Large intestine (tissue), 3 donors: ENCODE results near the gene TMEM44. TPM values are rescaled to one million over a fixed set of nuclear protein-coding genes. Genes with fewer than 3 reads are reported as not detected.
"Not testable (repeated sequence)": the region's sequence is repeated elsewhere in the genome, so short reads cannot be mapped to it uniquely, and the experiment has no call there.

Experiments used
- DNase-seq, 2 donors: peaks; one replicate each; pipeline versions ENCODE4 v3.0.0 to v3.0.0-alpha.2; 2013
- H3K27ac ChIP-seq: one replicate; pipeline ENCODE4 v1.5.1; 2013; ENCODE audit warnings: low read length
- H3K27me3 ChIP-seq: 2 replicates; pipeline ENCODE4 v1.6.1; 2013; ENCODE audit warnings: low read length; ENCODE audit not compliant: control insufficient read depth, insufficient read depth
- H3K36me3 ChIP-seq: 2 replicates; pipeline ENCODE4 v1.6.1; 2013; ENCODE audit warnings: low read length; ENCODE audit not compliant: control insufficient read depth, insufficient read depth
- H3K4me1 ChIP-seq: one replicate; pipeline ENCODE4 v1.6.1; 2013; ENCODE audit warnings: low read length; ENCODE audit not compliant: control insufficient read depth, insufficient read depth
- H3K4me3 ChIP-seq: one replicate; pipeline ENCODE4 v1.5.1; 2013; ENCODE audit warnings: low read length
- H3K9me3 ChIP-seq: one replicate; pipeline ENCODE4 v1.6.1; 2013; ENCODE audit warnings: mild to moderate bottlenecking, low read depth, low read length, moderate library complexity; ENCODE audit not compliant: control insufficient read depth
- WGBS: methylation state at CpG from one replicate; pipeline ENCODE4 v1.1.5; 2013; ENCODE audit warnings: low lambda C conversion rate; ENCODE audit not compliant: insufficient coverage; 5-methylcytosine and 5-hydroxymethylcytosine counted together
- polyA plus RNA-seq: library from polyadenylated mRNA; unstranded; fragments of 120-200 nt; gene quantifications from one replicate; pipeline ENCODE4 v1.2.1, GENCODE V29; 2013

Gene TMEM44
- polyA plus RNA-seq, 1 donor = 18.5 TPM

DNA sequence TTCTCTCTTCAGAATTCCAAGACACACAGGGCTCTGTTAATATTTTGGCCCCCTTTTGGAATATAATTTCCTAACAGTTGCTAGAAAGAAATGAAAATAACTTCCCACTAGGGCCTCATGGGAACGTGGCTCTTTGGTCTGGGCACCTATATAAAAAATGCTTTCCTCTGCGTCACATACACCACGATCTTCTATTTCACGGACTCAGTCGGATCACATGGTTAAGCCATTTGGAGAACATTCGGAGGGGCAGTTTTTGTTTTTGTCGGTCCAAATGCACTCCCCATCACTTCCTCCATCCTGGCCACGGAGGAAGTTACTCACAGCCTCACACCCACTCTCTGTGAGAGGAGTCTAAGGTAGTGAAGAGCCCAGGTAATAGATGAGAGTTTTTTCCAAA, 21.0 kb downstream of the TMEM44 start:
- no peaks in the 10 kb centered on the region for H3K9me3 ChIP-seq
- no peak overlapping the region for H3K4me3 ChIP-seq
- no peak overlapping the region for H3K27ac ChIP-seq
- no CpG with 5 or more reads among the region's 8 CpGs for WGBS
- no peaks in the 10 kb centered on the region for H3K27me3 ChIP-seq
- H3K4me1 ChIP-seq = no peaks in the 10 kb centered on the region
- no peak for DNase-seq
- peaks cover 3% of the 10 kb centered on the region for H3K36me3 ChIP-seq

DNA sequence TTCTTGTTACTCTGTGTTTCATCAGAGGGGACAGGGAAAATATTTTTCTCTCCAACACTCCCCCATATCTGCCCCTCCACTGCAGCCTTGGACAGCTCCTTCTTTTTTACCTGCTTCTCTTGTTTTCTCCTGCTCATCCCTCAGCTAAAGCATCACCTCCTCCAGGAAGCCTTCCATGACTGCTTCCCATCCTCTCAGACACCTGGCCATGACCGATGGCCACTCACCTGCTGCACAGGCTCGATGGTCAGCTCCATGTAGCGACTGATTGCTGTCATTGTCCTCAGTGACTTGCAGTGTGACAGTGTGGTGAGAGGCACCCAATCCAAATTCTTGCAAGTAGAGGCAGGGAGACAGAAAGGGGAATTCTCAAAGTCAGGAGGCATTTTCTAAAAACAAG, 22.5 kb downstream of the TMEM44 start:
- no peak for DNase-seq

DNA sequence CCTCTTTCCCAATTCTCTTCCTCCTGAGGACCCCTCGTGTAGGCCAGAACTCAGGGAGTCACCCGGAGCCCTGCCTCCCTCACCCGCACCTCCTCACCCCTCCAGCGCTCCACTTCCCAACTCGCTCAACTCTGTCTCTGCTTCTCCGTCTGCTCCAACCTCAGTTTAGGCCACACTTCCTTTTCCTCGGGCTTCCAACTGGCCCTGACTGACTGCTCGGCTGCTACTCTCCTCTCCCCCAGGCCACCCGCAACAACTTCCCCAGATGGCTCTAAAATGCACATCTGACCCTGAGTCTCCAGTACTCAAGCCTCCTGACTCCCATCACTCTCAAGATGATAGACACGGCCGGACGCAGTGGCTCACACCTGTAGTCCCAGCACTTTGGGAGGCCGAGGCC, 23.6 kb downstream of the TMEM44 start:
- Histone ChIP-seq H3K4me3 (no peak overlapping the region), H3K9me3 (no peaks in the 10 kb centered on the region), H3K27me3 (no peaks in the 10 kb centered on the region), H3K36me3 (peaks cover 3% of the 10 kb centered on the region), H3K27ac (no peak overlapping the region), H3K4me1 (no peaks in the 10 kb centered on the region)
- no CpG with 5 or more reads among the region's 13 CpGs for WGBS
- no peak for DNase-seq

More for the DNA sequence above, 22.5 kb downstream of the TMEM44 start:
- H3K4me3 ChIP-seq = no peak overlapping the region
- peaks cover 3% of the 10 kb centered on the region for H3K36me3 ChIP-seq
- H3K4me1 ChIP-seq = no peaks in the 10 kb centered on the region
- H3K27ac ChIP-seq = no peak overlapping the region
- WGBS = no CpG with 5 or more reads among the region's 3 CpGs
- H3K27me3 ChIP-seq = no peaks in the 10 kb centered on the region
- H3K9me3 ChIP-seq = no peaks in the 10 kb centered on the region

GRCh38 chr3:194608981-194609380, 24.2 kb downstream of the TMEM44 start:
- Histone ChIP-seq H3K9me3 (no peaks in the 10 kb centered on the region), H3K4me1 (no peaks in the 10 kb centered on the region), H3K36me3 (peaks cover 6% of the 10 kb centered on the region), H3K27me3 (no peaks in the 10 kb centered on the region), H3K27ac (no peak overlapping the region), H3K4me3 (no peak overlapping the region)
- WGBS = no CpG with 5 or more reads among the region's 9 CpGs
- DNase-seq = no peak

- Histone ChIP-seq H3K9me3 (no peaks in the 10 kb centered on the region), H3K4me1 (no peaks in the 10 kb centered on the region), H3K4me3 (no peak overlapping the region), H3K36me3 (peaks cover 12% of the 10 kb centered on the region), H3K27ac (no peak overlapping the region), H3K27me3 (no peaks in the 10 kb centered on the region)
- WGBS = no CpG with 5 or more reads among the region's 10 CpGs
- DNase-seq = no peak
Measured at GRCh38 chr3:194607592-194608389, 25.4 kb downstream of the TMEM44 start.

GRCh38 chr3:194606941-194607340, 26.3 kb downstream of the TMEM44 start:
- DNase-seq = no peak
- no peak overlapping the region for H3K4me3 ChIP-seq
- H3K27ac ChIP-seq = no peak overlapping the region
- WGBS = no CpG with 5 or more reads among the region's 3 CpGs
- no peaks in the 10 kb centered on the region for H3K9me3 ChIP-seq
- H3K27me3 ChIP-seq = no peaks in the 10 kb centered on the region
- peaks cover 12% of the 10 kb centered on the region for H3K36me3 ChIP-seq
- no peaks in the 10 kb centered on the region for H3K4me1 ChIP-seq

DNA sequence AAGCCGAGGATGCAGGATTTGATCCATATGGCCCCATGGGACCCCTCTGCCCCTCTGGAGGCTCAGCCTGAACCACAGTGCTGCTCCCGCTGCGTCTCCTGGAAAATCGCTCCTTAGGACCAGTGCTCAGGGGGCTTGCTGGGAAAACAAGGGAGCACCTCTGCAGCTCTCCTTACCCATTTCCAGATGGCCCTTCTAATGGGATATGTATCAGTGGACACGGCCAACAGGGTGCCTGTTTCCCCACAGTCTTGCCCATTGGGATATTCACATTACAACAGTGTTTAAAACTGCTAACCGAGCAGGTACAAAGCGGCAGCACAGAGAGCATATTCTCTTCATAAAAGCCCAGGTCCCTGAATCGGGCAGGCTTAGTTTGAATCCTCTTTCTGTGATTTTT, 27.1 kb downstream of the TMEM44 start:
- H3K36me3 ChIP-seq = peaks cover 12% of the 10 kb centered on the region
- DNase-seq = no peak
- WGBS = no CpG with 5 or more reads among the region's 8 CpGs
- no peaks in the 10 kb centered on the region for H3K4me1 ChIP-seq
- no peak overlapping the region for H3K27ac ChIP-seq
- H3K27me3 ChIP-seq = no peaks in the 10 kb centered on the region
- H3K9me3 ChIP-seq = no peaks in the 10 kb centered on the region
- no peak overlapping the region for H3K4me3 ChIP-seq

GRCh38 chr3:194605314-194605713, 27.9 kb downstream of the TMEM44 start:
- H3K36me3 ChIP-seq, H3K27me3 ChIP-seq, DNase-seq, H3K4me1 ChIP-seq, H3K4me3 ChIP-seq, H3K27ac ChIP-seq, H3K9me3 ChIP-seq: not testable (repeated sequence)
- no CpG with 5 or more reads among the region's 7 CpGs for WGBS

GRCh38 chr3:194604837-194605236, 28.4 kb downstream of the TMEM44 start:
- Histone ChIP-seq H3K27me3 (no peaks in the 10 kb centered on the region), H3K9me3 (no peaks in the 10 kb centered on the region)
- WGBS = 100% methylated on average over 1 of the region's 2 CpGs

DNA sequence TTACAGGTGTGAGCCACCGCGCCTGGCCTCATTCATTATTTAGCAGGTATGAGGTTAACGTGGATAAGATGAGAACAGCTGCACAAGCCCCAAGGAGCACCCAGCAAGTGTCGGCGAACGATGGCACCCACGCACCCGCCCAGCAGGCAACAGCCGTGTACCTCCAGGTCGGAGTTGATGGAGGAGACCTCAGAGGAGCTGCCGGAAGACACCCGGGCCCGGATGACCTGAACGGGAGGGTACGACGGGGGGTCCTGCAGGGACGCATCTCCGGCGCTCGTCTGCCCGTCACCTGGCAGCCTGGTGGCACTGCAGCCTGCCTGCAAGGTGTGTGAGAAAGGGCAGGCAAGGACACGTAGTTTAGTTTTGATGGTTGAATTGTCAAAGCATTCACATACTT, 29.1 kb downstream of the TMEM44 start:
- H3K4me1 ChIP-seq = no peaks in the 10 kb centered on the region
- H3K27ac ChIP-seq = no peak overlapping the region
- no CpG with 5 or more reads among the region's 22 CpGs for WGBS
- no peak for DNase-seq
- H3K4me3 ChIP-seq = no peak overlapping the region
- H3K9me3 ChIP-seq = no peaks in the 10 kb centered on the region
- no peaks in the 10 kb centered on the region for H3K27me3 ChIP-seq
- H3K36me3 ChIP-seq = peaks cover 11% of the 10 kb centered on the region

More at GRCh38 chr3:194604837-194605236, 28.4 kb downstream of the TMEM44 start:
- peaks cover 9% of the 10 kb centered on the region for H3K36me3 ChIP-seq
- no peak for DNase-seq
- H3K4me3 ChIP-seq = no peak overlapping the region
- no peak overlapping the region for H3K27ac ChIP-seq
- no peaks in the 10 kb centered on the region for H3K4me1 ChIP-seq

- Histone ChIP-seq H3K27ac (no peak overlapping the region), H3K27me3 (no peaks in the 10 kb centered on the region), H3K4me1 (no peaks in the 10 kb centered on the region), H3K4me3 (no peak overlapping the region), H3K36me3 (peaks cover 15% of the 10 kb centered on the region), H3K9me3 (no peaks in the 10 kb centered on the region)
- no CpG with 5 or more reads among the region's 10 CpGs for WGBS
- no peak for DNase-seq
Measured at GRCh38 chr3:194602669-194603171, 30.5 kb downstream of the TMEM44 start.
